ENCODE data around the gene ATG10. TPM values are rescaled to one million over a fixed set of nuclear protein-coding genes. Genes with fewer than 3 reads are reported as not detected.
"Not testable (repeated sequence)": the region's sequence is repeated elsewhere in the genome, so short reads cannot be mapped to it uniquely, and the experiment has no call there.

The ATG10 gene
- total RNA-seq, 4 donors from 2014 or later: 4.8 to 13.7 (median 8.4) TPM

DNA sequence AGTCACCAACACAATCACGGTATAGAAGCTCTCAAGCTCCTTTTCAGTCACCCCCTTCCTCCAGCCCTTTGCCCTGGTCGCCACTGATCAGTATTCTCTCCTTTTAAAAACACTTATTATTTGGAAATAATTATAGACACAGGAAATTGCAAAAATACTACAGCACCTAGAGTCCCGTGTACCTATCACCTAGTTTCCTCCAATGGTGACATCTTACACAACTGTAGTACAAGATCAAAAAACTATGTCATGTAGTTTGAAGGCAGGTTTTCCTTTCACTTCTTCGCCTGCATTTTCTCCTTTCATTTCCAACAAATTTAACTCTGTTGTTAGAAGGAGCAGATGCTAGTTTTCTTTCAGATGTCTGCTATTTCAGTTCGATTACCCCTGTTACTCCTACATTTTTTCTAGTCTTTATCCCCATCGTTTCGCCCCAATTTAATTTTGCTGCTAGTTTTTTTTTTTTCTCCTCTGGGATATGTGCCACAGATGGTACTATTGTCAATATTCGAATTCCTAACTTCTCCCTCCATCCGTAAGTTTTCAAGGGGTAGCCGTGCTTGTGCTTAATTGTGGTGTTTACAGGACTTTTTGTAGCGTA, 612 bp upstream of the ATG10 start:
- WGBS, 2 donors: 0 to 1% methylated on average over 11 of the region's 11 CpGs
- TF ChIP-seq CTCF (IDR thresholded peaks at IDR 0.05) (no peak), POLR2A (IDR thresholded peaks at IDR 0.05) (no peak)
- intact Hi-C loops (cut with DNase I; ENCODE audit: low total_unique reads): loop anchor here (10.0 kb wide), 1 partner anchor 116 kb away; no protein-coding TSS in a partner anchor
- peak overlapping the region; percentile 72 for H3K4me3 ChIP-seq (ENCODE audit: low read depth, poor library complexity, severe bottlenecking)
- DNase-seq (ENCODE audit: low spot score in 2 of 2): no peak

- DNase-seq (ENCODE audit: low spot score in 2 of 2): no peak
- WGBS, 2 donors: 0 to 2% methylated on average over 9 of the region's 9 CpGs
- H3K4me3 ChIP-seq (ENCODE audit: low read depth, poor library complexity, severe bottlenecking): peak overlapping the region; percentile 72
- TF ChIP-seq POLR2A (IDR thresholded peaks at IDR 0.05) (no peak), CTCF (IDR thresholded peaks at IDR 0.05) (no peak)
- intact Hi-C loops (cut with DNase I; ENCODE audit: low total_unique reads): loop anchor here (10.0 kb wide), 1 partner anchor 118 kb away; no protein-coding TSS in a partner anchor
Observed at GRCh38 chr5:81972492-81972783, 615 bp downstream of the ATG10 start.

GRCh38 chr5:81980160-81980559, 8.3 kb downstream of the ATG10 start:
- no peak for DNase-seq (ENCODE audit: low spot score in 2 of 2)
- H3K4me3 ChIP-seq (ENCODE audit: low read depth, poor library complexity, severe bottlenecking): no peak overlapping the region
- intact Hi-C loops (cut with DNase I; ENCODE audit: low total_unique reads): no loop called here
- WGBS, 2 donors: 63 to 70% methylated on average over 3 of the region's 3 CpGs
- TF ChIP-seq POLR2A (IDR thresholded peaks at IDR 0.05) (no peak), CTCF (IDR thresholded peaks at IDR 0.05) (no peak)

DNA sequence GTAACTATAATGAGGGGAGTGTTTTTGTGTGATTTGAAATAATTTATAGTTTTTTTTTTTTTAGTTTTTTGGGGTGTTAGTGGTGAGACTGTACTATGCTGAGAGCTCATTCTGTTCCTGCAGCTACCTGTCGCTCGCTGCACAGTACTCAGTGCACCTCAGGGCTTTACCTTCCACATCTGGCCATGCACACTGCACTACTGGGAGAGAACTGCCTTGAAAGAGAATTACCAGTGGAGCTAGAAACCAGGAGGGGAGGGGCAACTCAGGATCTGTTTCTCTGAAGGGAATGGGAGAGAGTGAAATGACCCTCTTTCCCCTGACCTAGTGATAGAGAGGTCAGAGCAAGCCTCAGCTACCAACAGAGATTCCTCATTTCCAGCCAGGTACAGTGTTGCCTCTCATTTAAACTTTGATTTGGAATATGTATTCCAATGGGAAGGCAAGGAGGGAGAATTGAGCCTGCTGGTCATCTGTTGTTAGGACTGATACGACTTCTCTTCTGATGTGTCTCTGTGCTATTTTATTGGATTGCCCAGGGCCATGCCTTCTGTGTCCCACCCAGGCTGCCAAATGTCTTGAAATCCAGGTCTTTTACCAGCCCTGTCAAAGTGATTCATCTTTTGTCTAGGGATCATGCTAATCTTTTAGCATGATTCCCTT, 8.9 kb downstream of the ATG10 start:
- no peak for DNase-seq (ENCODE audit: low spot score in 2 of 2)
- 60 to 75% methylated on average over 3 of the region's 3 CpGs for WGBS, 2 donors
- TF ChIP-seq CTCF (IDR thresholded peaks at IDR 0.05): no peak
- TF ChIP-seq POLR2A (IDR thresholded peaks at IDR 0.05): no peak
- intact Hi-C loops (cut with DNase I; ENCODE audit: low total_unique reads): no loop called here
- H3K4me3 ChIP-seq (ENCODE audit: low read depth, poor library complexity, severe bottlenecking): no peak overlapping the region

- H3K4me3 ChIP-seq (ENCODE audit: low read depth, poor library complexity, severe bottlenecking); intact Hi-C loops (cut with DNase I; ENCODE audit: low total_unique reads); DNase-seq (ENCODE audit: low spot score in 2 of 2): not testable (repeated sequence)
- 91% methylated on average over 11 of the region's 11 CpGs for WGBS, 2 donors
Observed at GRCh38 chr5:81982172-81982685, 10.4 kb downstream of the ATG10 start.

DNA sequence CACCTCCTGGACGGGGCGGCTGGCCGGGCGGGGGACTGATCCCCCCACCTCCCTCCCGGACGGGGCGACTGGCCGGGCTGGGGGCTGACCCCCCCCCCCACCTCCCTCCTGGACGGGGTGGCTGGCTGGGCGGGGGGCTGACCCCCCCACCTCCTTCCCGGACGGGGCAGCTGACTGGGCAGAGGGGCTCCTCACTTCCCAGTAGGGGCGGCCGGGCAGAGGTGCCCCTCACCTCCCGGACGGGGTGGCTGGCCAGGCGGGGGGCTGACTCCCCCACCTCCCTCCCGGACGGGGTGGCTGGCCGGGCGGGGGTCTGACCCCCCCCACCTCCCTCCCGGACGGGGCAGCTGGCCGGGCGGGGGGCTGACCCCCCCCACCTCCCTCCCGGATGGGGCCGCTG, 11.3 kb downstream of the ATG10 start:
- DNase-seq (ENCODE audit: low spot score in 2 of 2); H3K4me3 ChIP-seq (ENCODE audit: low read depth, poor library complexity, severe bottlenecking); intact Hi-C loops (cut with DNase I; ENCODE audit: low total_unique reads): not testable (repeated sequence)
- WGBS, 2 donors: 93% methylated on average over 8 of the region's 27 CpGs; no CpG with 5 or more reads in 1 of the 2 donors

- DNase-seq (ENCODE audit: low spot score in 2 of 2); H3K4me3 ChIP-seq (ENCODE audit: low read depth, poor library complexity, severe bottlenecking); intact Hi-C loops (cut with DNase I; ENCODE audit: low total_unique reads): not testable (repeated sequence)
- WGBS, 2 donors: 97 to 99% methylated on average over 28 to 30 of the region's 30 CpGs
Observed at GRCh38 chr5:81983563-81983962, 11.7 kb downstream of the ATG10 start.

Data from lower leg skin (tissue), 4 donors.